SK-N-SH (cell line): ENCODE results near the gene TNFRSF1A. TPM values are rescaled to one million over a fixed set of nuclear protein-coding genes. Genes with fewer than 3 reads are reported as not detected.

Experiments used
- CTCF ChIA-PET: fragments of 300-600, 350-600 bp; formaldehyde crosslinking; extraction: SDS; loops from one replicate; lab custom pipeline; 2021; lab: Yijun Ruan, JAX
- POLR2A ChIA-PET: fragments of 350-600 bp; sonication (Branson Sonifier 250); formaldehyde crosslinking; extraction: SDS; loops from one replicate; lab custom pipeline; 2020; ENCODE audit warnings: antibody characterized with exemption, inconsistent platforms; lab: Yijun Ruan, JAX
- DNase-seq: peaks from one replicate; pipeline ENCODE4 v3.0.0; 2012
- H2AFZ ChIP-seq: fragments of 200-600 bp; sonication (generic); 2 replicates; pipeline ENCODE4 v1.8.1; 2016; ENCODE audit warnings: antibody characterized with exemption, mild to moderate bottlenecking, low read depth
- H3F3A ChIP-seq: fragments of 200-600 bp; sonication (generic); replicated peaks from 2 replicates; pipeline ENCODE3; 2016; ENCODE audit warnings: antibody characterized with exemption, mild to moderate bottlenecking; ENCODE audit not compliant: insufficient read depth
- H3K27ac ChIP-seq, 2 experiments: fragments of 200-500 bp in 1 of 2; fragments of 200-600 bp in 1 of 2; sonication (Bioruptor generic) in 1 of 2; sonication (generic), shearing (Covaris generic) in 1 of 2; 2 replicates each; pipeline versions ENCODE4 v1.5.1 to v1.6.1; 2014 to 2016; ENCODE audit warnings: low read depth in 2 of 2, inconsistent platforms in 1 of 2, low read length in 1 of 2, mild to moderate bottlenecking in 1 of 2, mixed read lengths in 1 of 2
- H3K27me3 ChIP-seq: fragments of 200-600 bp; sonication (generic), shearing (Covaris generic); 2 replicates; pipeline ENCODE4 v1.6.1; 2016; ENCODE audit warnings: mixed run types; ENCODE audit not compliant: insufficient read depth
- H3K36me3 ChIP-seq, 2 experiments: fragments of 200-500 bp in 1 of 2; fragments of 200-600 bp in 1 of 2; sonication (Bioruptor generic) in 1 of 2; sonication (generic) in 1 of 2; replicated peaks in 1 of 2; 2 replicates each; pipeline versions ENCODE3 to v1.5.1; 2014 to 2016; ENCODE audit warnings: low read length in 1 of 2, mild to moderate bottlenecking in 1 of 2; ENCODE audit not compliant: insufficient read depth in 2 of 2, control insufficient read depth in 1 of 2
- H3K4me1 ChIP-seq, 2 experiments: fragments of 200-500 bp in 1 of 2; fragments of 200-600 bp in 1 of 2; sonication (Bioruptor generic) in 1 of 2; sonication (generic), shearing (Covaris generic) in 1 of 2; 2 replicates each; pipeline versions ENCODE4 v1.5.1 to v1.6.1; 2014 to 2016; ENCODE audit warnings: low read depth in 1 of 2, low read length in 1 of 2, mixed run types in 1 of 2; ENCODE audit not compliant: insufficient read depth in 2 of 2, control insufficient read depth in 1 of 2
- H3K4me2 ChIP-seq: fragments of 200-600 bp; sonication (generic), shearing (Covaris generic); 2 replicates; pipeline ENCODE4 v1.6.1; 2017; ENCODE audit warnings: mixed run types
- H3K4me3 ChIP-seq, 2 experiments: fragments of 200-500 bp in 1 of 2; fragments of 200-600 bp in 1 of 2; sonication (Bioruptor generic) in 1 of 2; sonication (generic), shearing (Covaris generic) in 1 of 2; 2 replicates each; pipeline versions ENCODE4 v1.5.1 to v1.8.1; 2014 to 2016; ENCODE audit warnings: low read depth in 2 of 2, inconsistent platforms in 1 of 2, low read length in 1 of 2, mild to moderate bottlenecking in 1 of 2, mixed read lengths in 1 of 2, moderate library complexity in 1 of 2
- H3K79me2 ChIP-seq: fragments of 200-600 bp; sonication (generic); 2 replicates; pipeline ENCODE4 v1.8.1; 2017; ENCODE audit warnings: mild to moderate bottlenecking; ENCODE audit not compliant: insufficient read depth
- H3K9ac ChIP-seq: fragments of 200-600 bp; sonication (generic); 2 replicates; pipeline ENCODE4 v1.6.1; 2017; ENCODE audit warnings: mixed run types
- H3K9me2 ChIP-seq: fragments of 200-600 bp; sonication (generic); 2 replicates; pipeline ENCODE4 v1.6.1; 2017; ENCODE audit warnings: mixed run types
- H3K9me3 ChIP-seq: fragments of 200-600 bp; sonication (generic); 2 replicates; pipeline ENCODE4 v1.6.1; 2017; ENCODE audit warnings: mixed run types, mild to moderate bottlenecking, moderate library complexity
- H4K20me1 ChIP-seq: fragments of 200-600 bp; sonication (generic); 2 replicates; pipeline ENCODE4 v1.6.1; 2017; ENCODE audit warnings: mild to moderate bottlenecking, mixed run types; ENCODE audit not compliant: insufficient read depth
- ELF1 ChIP-seq: IDR thresholded peaks from 2 replicates; pipeline ENCODE4 v1.4.0; 2012
- FOSL2 ChIP-seq: IDR thresholded peaks from 2 replicates; pipeline ENCODE4 v1.4.0; 2012; ENCODE audit warnings: low read depth, mild to moderate bottlenecking, moderate library complexity, borderline replicate concordance
- IRF3 ChIP-seq: fragments of 150-350 bp; IDR thresholded peaks from 2 replicates; pipeline ENCODE4 v1.6.1; 2016; ENCODE audit warnings: mild to moderate bottlenecking, low read depth, low read length
- JUND ChIP-seq: IDR thresholded peaks from 2 replicates; pipeline ENCODE4 v1.4.0; 2012
- MEF2A ChIP-seq: IDR thresholded peaks from 2 replicates; pipeline ENCODE4 v1.4.0; 2012; ENCODE audit warnings: low read depth, borderline replicate concordance
- MXI1 ChIP-seq: IDR thresholded peaks from 2 replicates; pipeline ENCODE4 v1.6.1; 2012; ENCODE audit warnings: mild to moderate bottlenecking, low read depth, low read length, improper control_type of control experiment
- NRF1 ChIP-seq: IDR thresholded peaks from 2 replicates; pipeline ENCODE4 v1.6.1; 2012; ENCODE audit warnings: low read depth, mild to moderate bottlenecking, low read length
- POLR2AphosphoS5 ChIP-seq: IDR thresholded peaks from 2 replicates; pipeline ENCODE4 v1.6.1; 2012; ENCODE audit warnings: low read depth, low read length
- RAD21 ChIP-seq: IDR thresholded peaks from 2 replicates; pipeline ENCODE4 v1.6.1; 2012; ENCODE audit warnings: mild to moderate bottlenecking, low read length
- REST ChIP-seq: IDR thresholded peaks from 2 replicates; pipeline ENCODE4 v1.6.1; 2012; ENCODE audit warnings: mild to moderate bottlenecking, low read depth, low read length, moderate library complexity
- RFX5 ChIP-seq: IDR thresholded peaks from 2 replicates; pipeline ENCODE4 v1.6.1; 2012; ENCODE audit warnings: mild to moderate bottlenecking, improper control_type of control experiment, low read length
- SMC3 ChIP-seq: IDR thresholded peaks from 2 replicates; pipeline ENCODE4 v1.6.1; 2012; ENCODE audit warnings: low read depth, low read length, improper control_type of control experiment
- WGBS: methylation state at CpG from one replicate; pipeline ENCODE4 v1.1.6; 2017; ENCODE audit warnings: low lambda C conversion rate; 5-methylcytosine and 5-hydroxymethylcytosine counted together
- polyA plus RNA-seq, 3 experiments: library from polyadenylated mRNA; depleted of rRNA; stranded (reverse); fragments of >200 nt; gene quantifications; 2 replicates each; pipeline ENCODE4 v1.2.3, GENCODE V29; 2012
- TF ChIP-seq, protein P1 (sequence below): fragments of 150-350 bp; IDR thresholded peaks from 2 replicates; pipeline ENCODE4 v1.6.1; 2017; ENCODE audit warnings: antibody characterized with exemption, low read length, low read depth, borderline replicate concordance
- TF ChIP-seq, protein P2 (sequence below): IDR thresholded peaks from 2 replicates; pipeline ENCODE4; 2012

Gene TNFRSF1A
- polyA plus RNA-seq, 1 of the 3 experiments (the other 2 are of a cell fraction) = 92.9 TPM

DNA sequence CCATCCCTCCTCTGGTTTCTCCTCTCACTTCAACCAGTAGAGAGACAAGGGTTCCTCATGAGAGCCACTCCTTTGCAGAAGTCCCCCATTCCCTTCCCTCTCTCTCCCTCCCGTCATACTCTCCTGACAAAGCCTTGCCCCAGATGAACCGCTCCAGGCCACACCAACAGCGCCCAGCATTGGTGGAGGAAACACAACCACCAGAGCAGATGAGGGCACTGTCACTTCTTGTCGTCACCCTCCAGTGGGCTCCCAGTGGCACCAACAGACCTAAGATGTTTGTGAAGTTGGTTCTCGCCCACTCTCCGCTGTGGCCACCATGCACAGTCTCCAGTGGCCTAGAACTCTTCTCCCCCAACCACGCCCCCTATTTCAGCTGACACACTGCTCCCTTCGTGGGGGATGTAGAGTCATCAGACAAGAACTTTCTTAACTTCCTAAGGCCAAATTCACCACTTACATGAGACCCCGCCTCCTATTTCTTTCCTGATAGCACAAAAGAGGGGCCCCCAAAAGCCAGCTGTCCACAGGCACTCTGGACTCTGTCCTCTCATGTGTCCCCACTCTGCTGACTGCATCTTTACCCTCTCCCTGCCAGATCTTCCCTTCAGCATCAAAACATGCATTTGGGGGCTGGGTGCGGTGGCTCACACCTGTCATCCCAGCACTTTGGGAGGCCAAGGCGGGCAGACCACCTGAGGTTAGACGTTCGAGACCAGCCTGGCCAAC is 60.6 kb downstream of the TNFRSF1A start:
- CTCF ChIA-PET = no interaction called here
- no peak for DNase-seq

GRCh38 chr12:6280672-6281071 is 61.2 kb downstream of the TNFRSF1A start:
- H3K79me2 ChIP-seq = no peaks in the 10 kb centered on the region
- H3K4me1 ChIP-seq = peaks cover 24 to 37% of the 10 kb centered on the region in 2 experiments; a peak in 3 of 4 replicates
- peak overlapping the region; percentile 42; the same call in 1 of the 2 replicates for H3K9ac ChIP-seq
- no peak for DNase-seq
- TF ChIP-seq, protein P1, sequence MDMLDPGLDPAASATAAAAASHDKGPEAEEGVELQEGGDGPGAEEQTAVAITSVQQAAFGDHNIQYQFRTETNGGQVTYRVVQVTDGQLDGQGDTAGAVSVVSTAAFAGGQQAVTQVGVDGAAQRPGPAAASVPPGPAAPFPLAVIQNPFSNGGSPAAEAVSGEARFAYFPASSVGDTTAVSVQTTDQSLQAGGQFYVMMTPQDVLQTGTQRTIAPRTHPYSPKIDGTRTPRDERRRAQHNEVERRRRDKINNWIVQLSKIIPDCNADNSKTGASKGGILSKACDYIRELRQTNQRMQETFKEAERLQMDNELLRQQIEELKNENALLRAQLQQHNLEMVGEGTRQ = no peak
- TF ChIP-seq ELF1 (no peak), NRF1 (no peak), SMC3 (no peak), POLR2AphosphoS5 (no peak), JUND (no peak), RFX5 (no peak), REST (no peak), FOSL2 (no peak), MXI1 (no peak), IRF3 (no peak), RAD21 (no peak)
- ChIA-PET CTCF (interaction anchor here (3.1 to 8.8 kb wide), 3 partner anchors 81 to 292 kb away, joined by 30 to 299 read pairs (median 121); partner anchors contain the start of gene CD9), POLR2A (no interaction called here)
- 94% methylated on average over 11 of the region's 11 CpGs for WGBS
- peak overlapping the region in 1 of 2 experiments; percentile 88; a peak in 2 of 4 replicates for H3K27ac ChIP-seq
- H3F3A ChIP-seq = peaks cover 25% of the 10 kb centered on the region
- no peaks in the 10 kb centered on the region for H4K20me1 ChIP-seq
- no peaks in the 10 kb centered on the region for H3K36me3 ChIP-seq
- no peaks in the 10 kb centered on the region for H3K27me3 ChIP-seq
- H2AFZ ChIP-seq = no peak overlapping the region
- no peak overlapping the region for H3K4me3 ChIP-seq
- no peaks in the 10 kb centered on the region for H3K9me3 ChIP-seq
- H3K9me2 ChIP-seq = no peaks in the 10 kb centered on the region
- H3K4me2 ChIP-seq = peak overlapping the region; percentile 62; the same call in 1 of the 2 replicates

More for the DNA sequence above, 60.6 kb downstream of the TNFRSF1A start:
- Histone ChIP-seq H3K4me1 (peaks cover 24 to 43% of the 10 kb centered on the region in 2 experiments), H3K9ac (no peak overlapping the region), H3K4me3 (no peak overlapping the region), H3K9me3 (no peaks in the 10 kb centered on the region), H3K9me2 (no peaks in the 10 kb centered on the region), H3F3A (peaks cover 30% of the 10 kb centered on the region), H3K27ac (peak overlapping the region in 1 of 2 experiments; percentile 88; a peak in 2 of 4 replicates), H2AFZ (no peak overlapping the region), H3K4me2 (peak overlapping the region; percentile 62; the same call in 1 of the 2 replicates), H3K27me3 (no peaks in the 10 kb centered on the region), H3K36me3 (no peaks in the 10 kb centered on the region), H4K20me1 (no peaks in the 10 kb centered on the region), H3K79me2 (no peaks in the 10 kb centered on the region)
- POLR2A ChIA-PET = no interaction called here
- 96% methylated on average over 13 of the region's 13 CpGs for WGBS
- no peak for TF ChIP-seq MEF2A
- TF ChIP-seq, protein P2, sequence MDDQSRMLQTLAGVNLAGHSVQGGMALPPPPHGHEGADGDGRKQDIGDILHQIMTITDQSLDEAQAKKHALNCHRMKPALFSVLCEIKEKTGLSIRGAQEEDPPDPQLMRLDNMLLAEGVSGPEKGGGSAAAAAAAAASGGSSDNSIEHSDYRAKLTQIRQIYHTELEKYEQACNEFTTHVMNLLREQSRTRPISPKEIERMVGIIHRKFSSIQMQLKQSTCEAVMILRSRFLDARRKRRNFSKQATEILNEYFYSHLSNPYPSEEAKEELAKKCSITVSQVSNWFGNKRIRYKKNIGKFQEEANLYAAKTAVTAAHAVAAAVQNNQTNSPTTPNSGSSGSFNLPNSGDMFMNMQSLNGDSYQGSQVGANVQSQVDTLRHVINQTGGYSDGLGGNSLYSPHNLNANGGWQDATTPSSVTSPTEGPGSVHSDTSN = no peak
